Activated naive CD4-positive, alpha-beta T cell treated with Interleukin-2 at 50 U/mL for 16 hours (primary cell): ENCODE data around the gene RYK.

Experiments
- DNase-seq: peaks from one replicate; pipeline ENCODE4 v3.0.0-alpha.2; 2020

Gene RYK

GRCh38 chr3:134146666-134147065 is 104.0 kb downstream of the RYK start:
- DNase-seq, result no peak

GRCh38 chr3:134145183-134145582 is 105.5 kb downstream of the RYK start:
- DNase-seq, result no peak

- DNase-seq, result no peak
Measured at GRCh38 chr3:134144694-134145093, 106.0 kb downstream of the RYK start.

- no peak for DNase-seq
Measured at GRCh38 chr3:134143828-134144401, 106.7 kb downstream of the RYK start.

- no peak for DNase-seq
Measured at GRCh38 chr3:134136604-134137003, 114.1 kb downstream of the RYK start.

- DNase-seq, result no peak
Measured at GRCh38 chr3:134134698-134135415, 115.8 kb downstream of the RYK start.

- DNase-seq, result no peak
Measured at GRCh38 chr3:134134240-134134639, 116.4 kb downstream of the RYK start.

GRCh38 chr3:134132961-134133360 is 117.7 kb downstream of the RYK start:
- no peak for DNase-seq

- DNase-seq, result no peak
Measured at GRCh38 chr3:134126153-134126552, 124.5 kb downstream of the RYK start.

- no peak for DNase-seq
Measured at GRCh38 chr3:134114726-134115125, 135.9 kb downstream of the RYK start.

GRCh38 chr3:134111616-134112015 is 139.0 kb downstream of the RYK start:
- no peak for DNase-seq

- DNase-seq, result no peak
Measured at GRCh38 chr3:134110963-134111362, 139.7 kb downstream of the RYK start.
